NCI-H146 (cell line): ENCODE measurements around the gene CSN3.

Experiments
- DNase-seq: peaks from one replicate; lab custom pipeline; 2025; lab: John Stamatoyannopoulos, UW

The CSN3 gene

GRCh38 chr4:70297576-70297975 lies 55.2 kb downstream of the CSN3 start:
- DNase-seq, result no peak

- no peak for DNase-seq
Measured at GRCh38 chr4:70298051-70298450, 55.7 kb downstream of the CSN3 start.

- no peak for DNase-seq
Measured at GRCh38 chr4:70299643-70300042, 57.2 kb downstream of the CSN3 start.

GRCh38 chr4:70300215-70300614 lies 57.8 kb downstream of the CSN3 start:
- no peak for DNase-seq
